ENCODE measurements around the gene PLA2G15.
"Not testable (repeated sequence)": the region's sequence is repeated elsewhere in the genome, so short reads cannot be mapped to it uniquely, and the experiment has no call there.

Gene PLA2G15

DNA sequence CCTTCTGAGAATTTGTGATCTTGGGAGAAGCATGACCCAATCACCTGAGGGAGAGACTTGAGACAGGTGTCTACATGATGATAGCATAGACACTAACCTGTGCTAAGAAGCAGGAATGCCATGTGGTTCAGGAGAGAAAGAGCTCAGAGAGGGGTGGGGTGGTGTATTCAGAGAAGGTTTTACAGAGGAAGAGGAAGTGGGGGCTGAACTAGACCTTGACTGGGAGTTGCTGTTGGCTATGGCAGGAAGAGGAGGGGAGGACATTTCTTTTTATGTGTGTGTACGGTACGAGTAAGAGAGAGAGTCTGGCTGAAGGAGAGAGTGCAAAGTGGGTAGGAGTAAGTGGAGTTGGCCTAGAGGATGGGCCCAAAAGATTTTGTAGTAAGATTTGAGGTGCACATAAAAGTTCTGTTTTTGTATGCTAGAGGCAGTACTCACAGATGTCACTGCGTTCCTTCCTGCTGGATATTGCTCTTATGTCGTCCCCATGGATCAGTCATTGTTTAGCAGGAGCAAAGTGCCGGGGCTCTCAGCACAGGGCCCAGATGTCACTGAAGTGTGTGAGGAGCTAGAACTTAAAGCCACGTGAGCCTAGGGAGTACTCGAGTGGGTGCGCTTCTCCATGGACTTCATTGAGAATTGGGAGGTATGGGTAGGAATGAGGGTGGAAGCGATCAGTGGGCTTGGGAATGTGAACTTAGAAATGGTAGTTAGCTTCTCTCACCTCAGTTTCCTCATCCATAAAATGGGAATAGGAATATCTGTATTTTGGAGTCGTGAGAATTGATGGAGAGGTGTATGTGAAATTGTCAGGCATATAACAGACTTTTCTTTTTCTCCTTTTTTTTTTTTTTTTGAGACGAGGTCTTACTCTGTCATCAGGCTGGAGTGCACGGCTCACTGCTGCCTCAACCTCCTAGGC is 41.2 kb downstream of the PLA2G15 start:
- DNase-seq: no peak
- Histone ChIP-seq H3K4me3 (ENCODE audit: low read depth, low read length) (no peak overlapping the region), H3K27me3 (no peaks in the 10 kb centered on the region), H3K9me3 (no peaks in the 10 kb centered on the region), H3K4me1 (no peaks in the 10 kb centered on the region), H3K36me3 (peaks cover 63% of the 10 kb centered on the region)
- TF ChIP-seq, protein P1, sequence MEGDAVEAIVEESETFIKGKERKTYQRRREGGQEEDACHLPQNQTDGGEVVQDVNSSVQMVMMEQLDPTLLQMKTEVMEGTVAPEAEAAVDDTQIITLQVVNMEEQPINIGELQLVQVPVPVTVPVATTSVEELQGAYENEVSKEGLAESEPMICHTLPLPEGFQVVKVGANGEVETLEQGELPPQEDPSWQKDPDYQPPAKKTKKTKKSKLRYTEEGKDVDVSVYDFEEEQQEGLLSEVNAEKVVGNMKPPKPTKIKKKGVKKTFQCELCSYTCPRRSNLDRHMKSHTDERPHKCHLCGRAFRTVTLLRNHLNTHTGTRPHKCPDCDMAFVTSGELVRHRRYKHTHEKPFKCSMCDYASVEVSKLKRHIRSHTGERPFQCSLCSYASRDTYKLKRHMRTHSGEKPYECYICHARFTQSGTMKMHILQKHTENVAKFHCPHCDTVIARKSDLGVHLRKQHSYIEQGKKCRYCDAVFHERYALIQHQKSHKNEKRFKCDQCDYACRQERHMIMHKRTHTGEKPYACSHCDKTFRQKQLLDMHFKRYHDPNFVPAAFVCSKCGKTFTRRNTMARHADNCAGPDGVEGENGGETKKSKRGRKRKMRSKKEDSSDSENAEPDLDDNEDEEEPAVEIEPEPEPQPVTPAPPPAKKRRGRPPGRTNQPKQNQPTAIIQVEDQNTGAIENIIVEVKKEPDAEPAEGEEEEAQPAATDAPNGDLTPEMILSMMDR (IDR thresholded peaks at IDR 0.05; ENCODE audit: low read depth, low read length): no peak

DNA sequence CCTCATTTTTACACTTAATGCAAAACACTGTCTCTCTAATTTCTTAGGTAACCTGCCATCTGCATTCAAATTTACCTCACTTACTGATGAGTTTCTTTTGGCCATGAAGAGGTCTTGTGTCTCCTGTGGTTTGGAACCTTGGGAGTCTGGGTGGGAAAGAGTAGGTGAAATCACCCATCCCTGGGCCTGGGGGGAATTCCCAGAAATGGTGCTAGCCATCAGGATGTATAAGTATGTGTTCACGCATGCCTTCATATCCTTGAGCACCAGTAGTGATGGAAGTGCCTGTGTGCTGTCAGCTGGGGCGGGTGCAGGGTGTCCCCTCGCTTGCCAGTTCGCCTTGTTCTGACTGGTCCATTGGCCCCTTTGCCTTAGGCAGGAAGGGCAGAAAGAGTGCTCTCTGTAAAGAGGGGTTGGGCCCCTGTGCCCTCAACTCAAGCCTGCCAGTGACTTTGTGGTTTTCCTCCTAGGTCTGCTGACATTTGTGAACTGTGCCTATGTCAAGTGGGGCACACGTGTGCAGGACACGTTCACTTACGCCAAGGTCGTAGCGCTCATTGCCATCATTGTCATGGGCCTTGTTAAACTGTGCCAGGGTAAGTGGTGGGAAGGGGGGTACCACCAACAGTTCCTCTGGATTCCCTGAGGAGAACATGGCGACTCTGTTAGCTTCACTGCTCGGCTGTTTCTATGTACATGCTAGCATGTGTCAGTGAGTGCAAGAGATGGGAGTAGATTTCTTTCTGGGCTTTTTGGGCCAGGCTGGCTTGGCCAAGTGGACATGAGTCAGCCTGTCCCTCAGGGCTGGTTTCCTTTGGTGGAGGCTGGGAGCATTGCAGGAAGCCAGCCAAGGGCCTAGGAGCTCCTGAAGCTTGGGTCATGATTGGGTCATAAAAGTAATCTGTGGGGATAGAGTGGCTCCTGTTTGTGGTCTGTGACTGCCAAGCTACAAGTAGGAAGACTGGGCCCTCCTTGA is 42.4 kb downstream of the PLA2G15 start:
- peaks cover 65% of the 10 kb centered on the region for H3K36me3 ChIP-seq
- no peaks in the 10 kb centered on the region for H3K27me3 ChIP-seq
- no peaks in the 10 kb centered on the region for H3K9me3 ChIP-seq
- no peak overlapping the region for H3K4me3 ChIP-seq (ENCODE audit: low read depth, low read length)
- H3K4me1 ChIP-seq: no peaks in the 10 kb centered on the region
- TF ChIP-seq, protein P1 (IDR thresholded peaks at IDR 0.05; ENCODE audit: low read depth, low read length): no peak
- no peak for DNase-seq

DNA sequence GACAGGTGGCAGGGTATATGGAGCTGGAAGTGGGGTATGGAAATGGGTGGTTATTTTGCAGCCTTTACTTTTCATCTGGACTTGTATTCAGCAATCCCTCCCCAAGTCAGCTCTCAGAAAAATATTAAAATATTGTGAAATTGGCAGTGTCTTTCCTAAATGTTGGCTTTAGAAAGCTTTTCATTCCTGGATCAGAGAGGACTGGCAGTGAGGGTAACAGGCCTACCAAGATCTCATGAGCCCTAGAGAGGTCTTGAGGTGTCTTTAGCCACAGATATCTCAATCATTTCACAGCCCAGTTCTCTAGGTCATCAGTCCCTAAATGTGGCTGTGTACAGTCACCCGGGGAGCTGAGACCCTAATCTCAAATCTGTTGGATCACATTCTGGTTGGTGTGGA is 43.1 kb downstream of the PLA2G15 start:
- no peaks in the 10 kb centered on the region for H3K9me3 ChIP-seq
- peaks cover 65% of the 10 kb centered on the region for H3K36me3 ChIP-seq
- TF ChIP-seq, protein P1 (IDR thresholded peaks at IDR 0.05; ENCODE audit: low read depth, low read length): no peak
- DNase-seq: no peak
- no peak overlapping the region for H3K4me3 ChIP-seq (ENCODE audit: low read depth, low read length)
- no peaks in the 10 kb centered on the region for H3K27me3 ChIP-seq
- H3K4me1 ChIP-seq: no peaks in the 10 kb centered on the region

DNA sequence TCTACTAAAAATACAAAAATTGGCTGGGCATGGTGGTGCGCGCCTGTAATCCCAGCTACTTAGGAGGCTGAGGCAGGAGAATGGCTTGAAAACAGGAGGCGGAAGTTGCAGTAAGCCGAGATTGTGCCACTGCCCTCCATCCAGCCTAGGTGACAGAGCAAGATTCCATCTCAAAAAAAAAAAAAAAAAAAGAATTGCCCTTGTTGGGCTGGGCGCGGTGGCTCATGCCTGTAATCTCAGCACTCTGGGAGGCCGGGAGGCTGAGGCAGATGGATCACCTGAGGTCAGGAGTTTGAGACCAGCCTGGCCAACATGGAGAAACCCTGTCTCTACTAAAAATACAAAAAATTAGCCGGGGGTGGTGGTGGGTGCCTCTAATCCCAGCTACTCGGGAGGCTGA is 43.6 kb downstream of the PLA2G15 start:
- not testable (repeated sequence) for H3K4me1 ChIP-seq; H3K4me3 ChIP-seq (ENCODE audit: low read depth, low read length); H3K9me3 ChIP-seq; DNase-seq; H3K27me3 ChIP-seq
- peaks cover 68% of the 10 kb centered on the region for H3K36me3 ChIP-seq

DNA sequence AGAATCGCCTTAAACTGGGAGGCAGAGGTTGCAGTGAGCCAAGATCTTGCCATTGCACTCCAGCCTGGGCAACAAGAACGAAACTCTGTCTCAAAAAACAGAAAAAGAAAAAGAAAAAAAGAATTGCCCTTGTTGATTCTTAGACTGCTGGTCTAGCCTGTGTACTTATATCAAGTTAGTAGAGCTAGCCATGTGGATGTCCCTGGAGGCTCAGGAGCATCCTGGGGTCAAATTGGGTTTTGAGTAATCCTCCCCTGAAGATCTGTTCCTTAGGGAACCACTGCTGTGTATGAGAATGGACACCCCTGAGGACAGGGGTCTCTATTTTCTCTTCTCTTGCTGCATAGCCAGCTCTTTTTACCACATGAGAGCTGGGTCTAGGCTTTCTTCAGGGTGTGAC is 44.0 kb downstream of the PLA2G15 start:
- peaks cover 72% of the 10 kb centered on the region for H3K36me3 ChIP-seq
- no peaks in the 10 kb centered on the region for H3K27me3 ChIP-seq
- H3K9me3 ChIP-seq: no peaks in the 10 kb centered on the region
- no peaks in the 10 kb centered on the region for H3K4me1 ChIP-seq
- DNase-seq: no peak
- TF ChIP-seq, protein P1 (IDR thresholded peaks at IDR 0.05; ENCODE audit: low read depth, low read length): no peak
- H3K4me3 ChIP-seq (ENCODE audit: low read depth, low read length): no peak overlapping the region

DNA sequence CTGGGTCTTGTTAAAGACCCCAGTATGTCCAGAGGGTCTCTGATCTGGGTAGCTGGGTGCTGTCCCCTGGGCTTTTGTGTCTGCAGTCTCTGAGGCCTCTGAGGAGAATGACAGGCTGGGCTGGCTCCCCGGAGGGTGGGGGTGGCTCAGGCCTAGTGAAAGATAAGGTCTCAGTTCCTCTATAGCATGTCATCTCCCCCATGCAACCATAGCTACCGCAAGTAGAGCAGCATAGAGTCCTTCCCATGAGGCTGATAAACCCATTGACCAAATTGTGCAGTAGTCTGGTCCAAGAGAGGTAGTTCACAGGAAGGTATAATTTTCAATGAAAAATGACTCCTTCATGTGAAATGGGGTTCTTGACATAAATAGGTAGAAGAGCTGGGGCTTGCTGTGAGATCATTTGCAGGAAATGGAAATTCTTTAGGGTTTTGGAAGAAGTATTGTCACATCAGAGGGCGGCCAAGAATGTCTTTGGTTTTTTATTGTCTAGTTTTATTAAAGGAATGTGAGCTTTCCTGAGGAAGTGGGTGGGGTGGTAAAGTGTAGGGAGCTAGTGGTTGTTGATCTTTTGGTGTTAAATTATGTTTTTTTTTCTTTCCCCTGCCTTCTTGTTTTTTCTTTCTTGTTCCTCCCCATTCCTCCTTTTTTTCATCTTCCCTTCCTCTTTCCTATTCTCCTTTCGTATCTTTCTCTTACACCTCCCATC is 44.6 kb downstream of the PLA2G15 start:
- H3K4me3 ChIP-seq (ENCODE audit: low read depth, low read length): no peak overlapping the region
- DNase-seq: no peak
- TF ChIP-seq, protein P1 (IDR thresholded peaks at IDR 0.05; ENCODE audit: low read depth, low read length): no peak
- no peaks in the 10 kb centered on the region for H3K9me3 ChIP-seq
- H3K27me3 ChIP-seq: no peaks in the 10 kb centered on the region
- H3K4me1 ChIP-seq: no peaks in the 10 kb centered on the region
- H3K36me3 ChIP-seq: peaks cover 78% of the 10 kb centered on the region

All from BE2C (cell line).